Activated CD4-positive, alpha-beta memory T cell treated with anti-CD3 and anti-CD28 coated beads, Interleukin-2, amount 10 ng/mL, durations not matched to agents 7 days and 5 days (primary cell): ENCODE results near the gene TBX20. TPM values are rescaled to one million over a fixed set of nuclear protein-coding genes. Genes with fewer than 3 reads are reported as not detected.

ENCODE experiments used
- CTCF ChIA-PET: fragments of 350-600 bp; sonication (Branson Sonifier 250); formaldehyde crosslinking; loops from one replicate; lab custom pipeline; 2021; ENCODE audit warnings: antibody characterized with exemption, inconsistent platforms; lab: Charles Lee
- POLR2A ChIA-PET: fragments of 350-600 bp; sonication (Branson Sonifier 250); formaldehyde crosslinking; loops from one replicate; lab custom pipeline; 2021; ENCODE audit warnings: antibody characterized with exemption; lab: Charles Lee
- DNase-seq: peaks from one replicate; pipeline ENCODE4 v3.0.0-alpha.2; 2020
- H3K27ac Mint-ChIP-seq: one replicate; pipeline ENCODE4 v1.8.0; 2021; ENCODE audit warnings: mild to moderate bottlenecking, mixed read lengths
- H3K27me3 Mint-ChIP-seq: one replicate; pipeline ENCODE4 v1.8.0; 2021; ENCODE audit warnings: mixed read lengths
- H3K36me3 Mint-ChIP-seq: one replicate; pipeline ENCODE4 v1.8.0; 2021; ENCODE audit warnings: low read depth, mixed read lengths
- H3K4me1 Mint-ChIP-seq: one replicate; pipeline ENCODE4 v1.8.0; 2021; ENCODE audit warnings: mixed read lengths
- H3K4me3 Mint-ChIP-seq: one replicate; pipeline ENCODE4 v1.8.0; 2021; ENCODE audit warnings: mild to moderate bottlenecking, mixed read lengths
- H3K9me3 Mint-ChIP-seq: one replicate; pipeline ENCODE4 v1.8.0; 2021; ENCODE audit warnings: mixed read lengths
- total RNA-seq, 2 experiments: library from RNA; stranded (reverse); gene quantifications; one replicate each; pipeline ENCODE4 v1.2.3, GENCODE V29; 2021

Gene TBX20
- total RNA-seq, 2 experiments from 2014 or later, result 0.38 to 0.45 TPM

DNA sequence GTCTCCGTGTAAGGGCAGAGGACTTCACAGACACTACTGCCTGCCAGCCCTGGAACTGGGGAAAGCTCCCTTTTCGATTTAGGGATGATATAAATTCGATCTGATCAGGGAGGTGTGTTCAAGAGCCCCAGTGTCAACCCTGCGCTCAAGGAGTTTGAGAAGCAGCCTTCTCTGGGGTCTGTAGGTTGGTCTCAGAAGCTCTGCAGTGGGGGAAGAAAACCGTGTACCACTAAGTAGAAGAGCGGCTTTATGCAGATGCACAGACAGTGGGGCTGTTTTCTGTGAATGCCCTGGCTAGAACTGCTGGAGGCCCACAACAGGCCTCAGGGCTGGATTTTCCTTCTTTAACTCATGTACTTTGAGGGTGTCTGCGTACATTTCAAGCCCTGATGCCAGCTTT is 6.3 kb upstream of the TBX20 start:
- Mint-ChIP-seq H3K27me3 (peaks cover 86% of the 10 kb centered on the region), H3K9me3 (peaks cover under 1% of the 10 kb centered on the region), H3K27ac (no peak overlapping the region), H3K36me3 (peaks cover 10% of the 10 kb centered on the region), H3K4me1 (peaks cover 3% of the 10 kb centered on the region), H3K4me3 (no peak overlapping the region)
- ChIA-PET CTCF (no interaction called here), POLR2A (interaction anchor here (1.2 kb wide), 1 partner anchor 11 kb away, joined by 3 read pairs; no protein-coding TSS in a partner anchor)
- no peak for DNase-seq

DNA sequence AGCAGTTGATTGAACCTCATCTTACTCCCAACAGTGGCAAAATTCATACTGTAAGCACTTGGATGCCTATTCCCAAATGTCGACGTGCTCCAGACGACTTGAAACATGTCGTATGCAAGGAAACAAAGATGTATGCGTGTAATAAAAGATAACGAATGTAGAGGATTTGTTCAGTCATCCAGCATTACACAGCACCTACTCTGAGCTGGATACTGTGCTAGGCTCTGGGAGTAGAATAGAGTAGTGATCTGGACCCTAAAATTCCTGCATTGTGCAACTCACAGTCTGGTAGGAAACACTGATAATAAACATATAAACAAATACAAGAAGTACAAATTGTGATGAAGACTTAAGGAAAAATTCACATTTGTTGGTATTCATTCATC is 5.6 kb upstream of the TBX20 start:
- POLR2A ChIA-PET, result interaction anchor here (1.2 kb wide), 1 partner anchor 10 kb away, joined by 3 read pairs; no protein-coding TSS in a partner anchor
- no peak overlapping the region for H3K27ac Mint-ChIP-seq
- no peak for DNase-seq
- H3K36me3 Mint-ChIP-seq, result peaks cover 13% of the 10 kb centered on the region
- H3K4me1 Mint-ChIP-seq, result peaks cover 5% of the 10 kb centered on the region
- H3K4me3 Mint-ChIP-seq, result no peak overlapping the region
- H3K9me3 Mint-ChIP-seq, result peaks cover 2% of the 10 kb centered on the region
- CTCF ChIA-PET, result no interaction called here
- H3K27me3 Mint-ChIP-seq, result peaks cover 86% of the 10 kb centered on the region

DNA sequence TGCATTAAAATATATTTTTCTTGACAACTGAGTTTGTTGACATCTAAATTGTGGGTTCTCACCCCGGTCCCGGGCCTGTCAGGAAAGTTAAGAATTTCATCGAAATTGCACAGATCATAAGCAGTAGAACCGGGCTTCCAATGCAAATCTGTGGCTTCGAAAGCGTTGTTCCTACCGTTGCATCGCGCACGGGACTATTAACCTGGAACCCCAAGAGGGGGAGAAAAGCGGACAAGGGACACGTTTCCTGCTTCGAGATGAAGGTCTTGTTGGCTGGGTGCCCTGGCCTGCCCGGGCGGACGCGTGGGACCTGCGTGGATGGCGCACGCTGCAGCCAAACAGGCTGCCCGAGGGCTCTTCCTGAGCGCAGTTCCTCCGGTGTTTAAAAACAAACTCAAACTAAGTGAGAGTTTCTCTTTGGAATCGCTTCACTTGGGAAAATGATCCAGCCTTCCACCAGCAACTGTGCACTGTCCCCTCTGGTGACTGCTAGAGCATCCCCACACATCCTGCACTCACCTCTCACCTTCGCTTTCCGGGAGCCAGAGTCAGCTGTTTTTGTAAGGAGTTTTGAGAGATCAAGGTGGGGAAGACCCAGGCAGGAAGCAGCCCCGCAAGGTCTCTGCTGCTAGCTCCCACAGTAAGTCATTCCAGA is 5.1 kb upstream of the TBX20 start:
- ChIA-PET CTCF (no interaction called here), POLR2A (no interaction called here)
- no peak overlapping the region for H3K27ac Mint-ChIP-seq
- H3K4me1 Mint-ChIP-seq, result peaks cover 9% of the 10 kb centered on the region
- H3K4me3 Mint-ChIP-seq, result no peak overlapping the region
- H3K27me3 Mint-ChIP-seq, result peaks cover 90% of the 10 kb centered on the region
- H3K36me3 Mint-ChIP-seq, result peaks cover 16% of the 10 kb centered on the region
- DNase-seq, result no peak
- peaks cover 2% of the 10 kb centered on the region for H3K9me3 Mint-ChIP-seq

DNA sequence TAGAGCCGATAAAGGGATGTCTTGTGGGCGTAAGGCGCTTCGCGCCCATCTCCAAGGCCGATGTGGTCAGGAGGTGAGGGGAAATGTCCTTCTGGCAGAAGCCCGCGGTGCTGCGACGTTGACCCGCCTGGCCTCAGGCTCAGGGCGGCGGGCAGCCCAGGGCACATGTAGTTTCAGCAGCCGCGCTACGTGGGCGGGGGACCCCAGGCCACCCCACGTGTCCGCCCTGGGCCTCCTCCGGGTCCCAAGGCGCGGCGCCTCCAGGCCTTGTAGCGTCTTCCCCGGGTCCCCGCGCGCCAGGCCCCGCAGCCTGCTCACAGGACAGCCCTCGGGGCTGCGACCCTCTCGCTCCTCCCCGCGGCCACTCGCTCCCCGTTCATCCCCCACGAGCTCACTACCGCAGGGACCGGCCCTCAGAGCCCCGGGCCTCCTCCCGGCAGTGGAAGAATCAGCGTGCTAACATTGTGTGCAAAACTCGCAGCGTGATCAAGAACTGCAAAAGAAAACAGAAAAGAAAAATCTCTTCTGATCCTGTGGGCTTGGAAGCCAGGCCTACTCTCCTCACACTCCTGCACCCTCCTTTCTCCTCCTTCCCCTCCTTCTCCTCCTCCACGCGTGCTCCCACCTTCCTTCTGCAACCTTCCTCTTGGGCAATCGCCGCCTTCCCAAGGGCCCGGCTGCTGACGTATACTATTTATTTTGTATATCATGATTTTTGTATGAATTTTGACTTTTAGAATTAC is 4.4 kb upstream of the TBX20 start:
- Mint-ChIP-seq H3K4me1 (peaks cover 9% of the 10 kb centered on the region), H3K27ac (peak overlapping the region; percentile 40), H3K9me3 (peaks cover 2% of the 10 kb centered on the region), H3K4me3 (no peak overlapping the region), H3K27me3 (peaks cover 88% of the 10 kb centered on the region), H3K36me3 (peaks cover 18% of the 10 kb centered on the region)
- DNase-seq, result no peak
- POLR2A ChIA-PET, result no interaction called here
- CTCF ChIA-PET, result no interaction called here

DNA sequence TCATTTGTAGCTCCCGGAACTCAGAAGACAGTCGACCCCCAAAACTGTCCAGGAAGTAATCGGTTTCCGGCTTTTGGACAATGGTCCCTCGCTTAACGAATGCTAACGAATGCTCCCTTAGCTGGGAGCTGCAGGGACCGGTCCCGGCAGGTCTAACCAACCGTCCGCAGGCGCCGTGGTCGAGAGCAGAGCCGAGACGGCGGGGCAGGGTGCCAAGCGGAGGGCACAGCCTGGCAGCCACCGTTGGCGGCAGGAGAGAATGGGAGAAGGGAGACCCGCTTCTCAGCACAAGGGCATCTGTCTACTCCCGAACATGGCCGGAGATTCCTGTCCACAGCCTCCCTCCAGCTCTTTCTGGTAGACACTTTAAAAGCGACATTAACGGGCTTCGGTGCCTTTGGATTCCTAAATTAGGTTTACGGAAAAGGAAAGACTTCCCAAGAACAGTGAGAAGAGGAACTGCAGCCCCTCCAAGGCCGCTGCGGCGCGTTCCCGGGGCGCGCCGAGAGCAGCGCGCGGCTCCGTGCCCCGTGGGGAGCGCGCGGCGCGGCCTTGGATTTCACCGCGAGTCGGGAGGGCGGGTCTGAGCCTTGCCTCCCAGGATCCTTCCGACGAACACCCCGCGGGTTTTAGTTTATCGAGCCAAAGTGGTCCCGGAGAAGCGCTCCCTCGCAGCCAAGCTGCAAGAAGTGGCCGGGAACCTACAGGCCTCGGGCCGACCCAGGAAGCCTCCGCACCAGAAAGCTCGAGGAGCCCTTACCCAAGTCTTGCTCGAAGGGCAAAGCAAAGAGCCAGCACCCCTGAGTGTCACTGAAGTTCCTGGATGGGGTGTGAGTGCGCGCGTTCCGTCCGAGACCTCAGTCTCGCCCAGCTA is 3.6 kb upstream of the TBX20 start:
- Mint-ChIP-seq H3K27me3 (peaks cover 88% of the 10 kb centered on the region), H3K9me3 (peaks cover 2% of the 10 kb centered on the region), H3K4me1 (peaks cover 13% of the 10 kb centered on the region), H3K27ac (no peak overlapping the region), H3K36me3 (peaks cover 22% of the 10 kb centered on the region), H3K4me3 (no peak overlapping the region)
- ChIA-PET POLR2A (no interaction called here), CTCF (no interaction called here)
- DNase-seq, result no peak

DNA sequence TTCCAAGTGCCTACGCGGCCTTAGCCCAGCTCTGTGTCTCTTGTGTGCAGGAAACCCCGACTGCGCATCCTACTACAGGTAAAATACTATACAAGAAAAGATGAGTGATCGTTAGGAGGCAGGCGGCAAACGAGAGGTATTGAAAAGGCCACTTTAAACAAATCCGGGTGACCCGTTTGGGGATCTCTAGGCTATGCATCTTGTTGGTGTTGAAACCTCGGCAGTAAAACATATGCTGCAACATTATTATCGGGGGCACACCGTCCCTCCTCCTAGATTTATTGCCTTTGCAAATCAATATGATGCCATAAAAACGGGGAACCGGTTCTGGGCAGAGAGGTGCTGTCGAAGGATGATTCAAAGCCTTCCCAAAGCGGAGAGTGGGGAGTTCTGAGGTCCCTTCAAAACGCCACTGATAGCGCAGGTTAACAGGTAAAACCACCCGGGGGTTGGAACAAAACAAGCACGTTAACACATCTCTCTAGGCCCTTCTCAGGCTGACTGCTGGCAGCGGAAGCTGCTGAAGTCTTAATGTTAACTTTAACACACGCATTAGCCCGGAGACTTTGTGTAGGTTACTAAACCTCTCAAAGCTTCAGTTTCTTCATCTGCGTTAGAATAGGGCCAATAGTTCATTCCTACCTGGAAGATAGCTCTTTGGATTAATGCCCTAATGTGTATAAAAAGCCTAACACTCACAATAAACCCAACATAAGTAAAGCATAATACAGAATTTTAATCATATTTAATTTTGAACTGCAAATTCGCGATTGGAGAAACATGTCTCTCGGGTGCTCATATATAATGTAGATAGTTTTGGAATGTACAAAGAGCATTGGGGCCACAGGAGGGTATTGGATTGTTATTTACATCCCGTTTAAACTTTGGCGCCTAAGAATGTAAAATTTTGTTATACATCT is 2.6 kb upstream of the TBX20 start:
- POLR2A ChIA-PET, result no interaction called here
- Mint-ChIP-seq H3K9me3 (peaks cover 2% of the 10 kb centered on the region), H3K4me1 (peaks cover 20% of the 10 kb centered on the region), H3K36me3 (peaks cover 22% of the 10 kb centered on the region), H3K4me3 (no peak overlapping the region), H3K27ac (no peak overlapping the region), H3K27me3 (peaks cover 90% of the 10 kb centered on the region)
- no peak for DNase-seq
- CTCF ChIA-PET, result no interaction called here

DNA sequence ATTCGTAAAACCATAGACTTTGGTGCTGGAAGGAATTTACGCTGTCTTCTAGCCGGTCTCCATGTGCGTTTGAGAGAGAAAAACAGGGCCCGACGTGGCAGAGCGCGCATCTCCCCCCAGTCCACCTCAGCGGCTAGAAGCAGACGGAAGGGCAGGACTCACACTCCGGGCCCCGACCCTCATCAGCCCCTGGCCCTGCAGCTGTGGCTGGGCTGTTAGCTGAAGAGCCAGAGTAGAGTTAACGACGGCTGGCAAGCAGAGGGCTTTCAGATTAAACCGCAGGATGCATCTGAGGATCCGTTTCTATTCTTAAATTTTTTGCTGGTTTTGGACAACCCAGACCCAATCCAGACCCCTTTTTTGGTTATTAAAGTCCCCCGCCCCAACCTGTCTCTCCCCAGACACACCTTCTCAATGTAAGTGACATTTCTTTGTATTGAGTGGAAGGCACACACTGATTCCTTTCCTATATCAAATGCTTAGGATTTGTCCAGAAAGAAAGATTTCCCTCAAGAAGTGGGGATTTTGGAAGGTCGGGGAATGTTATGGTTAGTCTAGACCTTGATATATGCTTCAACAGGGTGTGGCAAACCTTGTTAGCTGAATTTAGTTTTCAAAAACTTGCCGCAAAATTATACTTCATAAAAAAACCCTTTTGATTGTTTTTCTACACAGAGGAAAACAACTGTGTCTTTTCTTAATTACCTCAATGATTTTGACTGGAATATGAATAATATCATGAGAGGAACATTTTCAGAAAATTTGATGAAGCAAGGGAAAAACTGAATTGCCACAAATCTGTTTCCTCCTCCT is 1.7 kb upstream of the TBX20 start:
- Mint-ChIP-seq H3K27ac (peak overlapping the region; percentile 35), H3K36me3 (peaks cover 19% of the 10 kb centered on the region), H3K9me3 (peaks cover 2% of the 10 kb centered on the region), H3K27me3 (peaks cover 90% of the 10 kb centered on the region), H3K4me3 (no peak overlapping the region), H3K4me1 (peaks cover 25% of the 10 kb centered on the region)
- no peak for DNase-seq
- POLR2A ChIA-PET, result no interaction called here
- CTCF ChIA-PET, result no interaction called here

DNA sequence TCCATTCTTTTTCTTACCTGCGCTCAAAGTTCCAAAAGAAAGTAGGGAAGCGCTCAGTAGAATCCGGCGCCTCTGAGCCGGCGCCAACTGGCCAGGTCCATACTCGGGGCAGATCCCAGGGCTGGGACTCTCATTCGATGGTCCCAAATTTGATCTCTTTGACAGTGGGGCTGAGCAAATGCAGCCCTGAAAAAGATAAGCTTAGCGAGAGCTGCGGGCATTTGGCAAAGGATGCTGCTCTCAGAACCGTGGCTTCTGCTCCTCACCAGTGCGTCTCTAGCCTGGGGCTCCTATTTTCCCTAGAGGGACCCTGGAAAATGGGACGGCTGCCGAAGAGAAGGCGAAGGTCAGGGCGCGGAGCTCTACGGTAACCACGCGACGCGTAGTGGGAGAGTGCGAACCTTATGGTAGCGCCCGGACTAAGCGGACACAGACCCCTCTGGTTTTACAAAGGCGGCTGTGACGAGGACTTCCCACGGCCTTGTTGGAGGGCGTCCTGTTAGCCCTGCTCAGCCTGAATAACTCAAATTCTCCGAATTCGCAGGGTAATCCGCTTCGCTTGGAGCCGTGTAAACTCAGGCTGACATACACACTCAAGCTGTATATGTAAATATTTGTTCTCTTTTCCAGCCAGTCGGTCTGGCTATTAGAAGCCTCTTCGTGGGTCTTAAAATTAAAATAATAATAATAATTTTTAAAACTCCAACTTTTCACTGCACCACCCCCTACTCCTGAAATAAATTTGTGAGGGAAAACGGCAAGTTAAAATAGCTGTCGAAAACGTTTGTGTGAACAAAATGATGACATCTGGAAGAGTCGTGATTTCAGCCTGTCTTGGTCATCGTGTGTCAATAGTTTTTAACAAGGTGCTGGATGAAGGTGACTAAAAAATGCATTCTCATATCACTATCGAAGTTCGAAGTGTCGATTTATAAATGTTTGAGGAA is 869 bp upstream of the TBX20 start:
- POLR2A ChIA-PET, result no interaction called here
- Mint-ChIP-seq H3K4me1 (peaks cover 25% of the 10 kb centered on the region), H3K27ac (peak overlapping the region; percentile 35), H3K36me3 (peaks cover 18% of the 10 kb centered on the region), H3K4me3 (peak overlapping the region; percentile 48), H3K9me3 (peaks cover 2% of the 10 kb centered on the region), H3K27me3 (peaks cover 90% of the 10 kb centered on the region)
- no peak for DNase-seq
- CTCF ChIA-PET, result no interaction called here

DNA sequence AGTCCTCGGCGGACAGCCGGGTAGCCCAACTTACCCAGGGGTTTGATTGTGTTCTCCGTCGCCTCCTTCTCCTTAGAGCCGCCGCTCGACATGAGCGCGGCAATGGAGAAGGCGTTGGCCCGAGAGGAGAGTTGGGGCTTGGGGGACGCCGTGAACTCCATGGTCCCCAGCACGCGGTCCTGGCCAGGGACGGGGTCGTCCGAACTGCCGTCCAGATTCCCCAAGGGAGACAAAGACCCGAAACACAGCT is 515 bp downstream of the TBX20 start:
- Mint-ChIP-seq H3K4me1 (peaks cover 23% of the 10 kb centered on the region), H3K9me3 (peaks cover 2% of the 10 kb centered on the region), H3K27me3 (peaks cover 88% of the 10 kb centered on the region), H3K4me3 (peak overlapping the region; percentile 61), H3K27ac (no peak overlapping the region), H3K36me3 (peaks cover 19% of the 10 kb centered on the region)
- POLR2A ChIA-PET, result no interaction called here
- DNase-seq, result no peak
- CTCF ChIA-PET, result no interaction called here

DNA sequence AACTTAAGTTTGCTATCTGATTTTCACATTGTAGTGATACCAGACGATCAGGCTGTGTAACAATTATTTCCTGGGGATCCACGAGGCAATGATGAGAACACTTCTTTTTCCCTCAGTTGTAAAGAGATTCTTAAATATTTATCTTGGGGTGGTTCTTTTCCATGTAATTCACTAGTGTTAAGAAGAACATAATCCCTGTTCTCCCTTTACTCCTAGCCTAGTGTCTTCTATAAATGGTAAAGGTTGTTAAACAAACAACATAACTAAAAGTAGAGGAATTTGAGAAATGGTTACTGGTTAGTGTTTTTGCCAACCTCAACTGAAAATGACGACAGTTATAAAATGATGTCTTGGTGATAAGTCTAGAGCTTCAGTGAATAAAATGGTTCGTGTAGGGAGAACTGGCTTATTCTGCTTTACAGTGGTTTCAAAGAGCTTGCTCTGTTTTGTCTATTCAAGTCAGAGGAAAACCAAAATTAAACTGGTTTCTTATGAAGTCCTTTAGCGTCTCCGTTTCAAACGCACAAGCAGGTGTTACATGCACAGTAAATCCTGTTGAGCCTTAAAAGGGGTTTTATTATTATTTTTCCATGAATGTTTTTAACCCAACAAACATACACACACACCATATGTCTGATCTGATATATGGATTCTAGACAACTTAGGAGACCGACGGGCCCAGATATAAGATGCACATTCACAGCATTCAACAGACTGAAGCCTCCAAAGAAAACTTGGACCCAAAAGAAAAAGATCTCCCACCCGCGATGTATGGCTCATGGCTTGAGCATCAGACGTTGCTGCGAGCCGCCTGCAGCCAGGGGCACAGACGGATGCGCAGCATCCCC is 1.1 kb downstream of the TBX20 start:
- peaks cover 87% of the 10 kb centered on the region for H3K27me3 Mint-ChIP-seq
- peaks cover 22% of the 10 kb centered on the region for H3K4me1 Mint-ChIP-seq
- H3K27ac Mint-ChIP-seq, result no peak overlapping the region
- DNase-seq, result no peak
- H3K9me3 Mint-ChIP-seq, result peaks cover 2% of the 10 kb centered on the region
- CTCF ChIA-PET, result no interaction called here
- peaks cover 18% of the 10 kb centered on the region for H3K36me3 Mint-ChIP-seq
- peak overlapping the region; percentile 61 for H3K4me3 Mint-ChIP-seq
- POLR2A ChIA-PET, result no interaction called here
